HEK293 (cell line): ENCODE results near the gene CD2BP2.

ENCODE experiments used
- CTCF ChIA-PET: fragments of 350-600 bp; formaldehyde crosslinking; extraction: SDS; loops from one replicate; lab custom pipeline; 2021; ENCODE audit warnings: antibody characterized with exemption; lab: Yijun Ruan, JAX
- POLR2A ChIA-PET: fragments of 300-600 bp; formaldehyde crosslinking; extraction: SDS; loops from one replicate; lab custom pipeline; 2020; ENCODE audit warnings: antibody characterized with exemption, inconsistent platforms; lab: Yijun Ruan, JAX
- H3K27ac ChIP-seq: fragments of 200-500 bp; sonication (Bioruptor generic); 2 replicates; pipeline ENCODE4 v1.5.1; 2014; ENCODE audit warnings: low read depth, low read length, control low read depth, inconsistent platforms; ENCODE audit errors: extremely low read depth
- H3K36me3 ChIP-seq, 2 experiments: fragments of 200-500 bp in 1 of 2; sonication (Bioruptor generic) in 1 of 2; 1 replicate in 1 of 2; 2 replicates in 1 of 2; pipeline ENCODE4 v1.5.1; 2014 to 2017; ENCODE audit warnings: inconsistent platforms in 2 of 2, low read length in 2 of 2; ENCODE audit not compliant: control insufficient read depth in 2 of 2, insufficient read depth in 1 of 2
- H3K4me1 ChIP-seq: fragments of 200-500 bp; sonication (Bioruptor generic); 2 replicates; pipeline ENCODE4 v1.5.1; 2014; ENCODE audit warnings: mild to moderate bottlenecking, low read length, inconsistent platforms; ENCODE audit not compliant: control insufficient read depth, insufficient read depth
- H3K4me3 ChIP-seq: 2 replicates; pipeline ENCODE4 v1.5.1; 2011; ENCODE audit warnings: low read depth, mild to moderate bottlenecking, control low read depth, low read length, moderate library complexity
- H3K9me3 ChIP-seq: fragments of 200-500 bp; sonication (Bioruptor generic); 2 replicates; pipeline ENCODE4 v1.5.1; 2014; ENCODE audit warnings: low read depth, low read length, inconsistent platforms; ENCODE audit not compliant: control insufficient read depth, insufficient read depth
- BCL11A ChIP-seq: fragments of 450-650 bp; formaldehyde crosslinking; IDR thresholded peaks from 2 replicates; pipeline ENCODE4 v1.5.1; 2016; ENCODE audit warnings: low read depth, missing biosample characterization, missing genetic modification characterization
- EGR2 ChIP-seq: fragments of 450-650 bp; formaldehyde crosslinking; IDR thresholded peaks from 2 replicates; pipeline ENCODE4 v1.5.1; 2016; ENCODE audit warnings: low read depth, missing biosample characterization, missing genetic modification characterization
- HIC1 ChIP-seq: fragments of 450-650 bp; formaldehyde crosslinking; IDR thresholded peaks from 2 replicates; pipeline ENCODE4 v1.5.1; 2016; ENCODE audit warnings: missing biosample characterization, missing genetic modification characterization
- KLF17 ChIP-seq: fragments of 450-650 bp; formaldehyde crosslinking; IDR thresholded peaks from 2 replicates; pipeline ENCODE4 v1.5.1; 2016; ENCODE audit warnings: missing biosample characterization, missing genetic modification characterization
- MEIS1 ChIP-seq: sonication (generic); formaldehyde crosslinking; IDR thresholded peaks from 2 replicates; pipeline ENCODE4 v1.8.1; 2022; ENCODE audit warnings: missing genetic modification reagents, mild to moderate bottlenecking, borderline replicate concordance
- PBX3 ChIP-seq: sonication (generic); formaldehyde crosslinking; IDR thresholded peaks from 2 replicates; pipeline ENCODE4 v1.8.1; 2022; ENCODE audit warnings: mild to moderate bottlenecking, moderate library complexity, missing genetic modification reagents
- PRDM4 ChIP-seq: fragments of 450-650 bp; formaldehyde crosslinking; IDR thresholded peaks from 2 replicates; pipeline ENCODE4 v1.5.1; 2017; ENCODE audit warnings: missing biosample characterization, missing genetic modification characterization
- ZBTB8A ChIP-seq: fragments of 450-650 bp; formaldehyde crosslinking; IDR thresholded peaks from 2 replicates; pipeline ENCODE4 v1.5.1; 2016; ENCODE audit warnings: missing biosample characterization, missing genetic modification characterization
- ZEB2 ChIP-seq: fragments of 450-650 bp; formaldehyde crosslinking; IDR thresholded peaks from 2 replicates; pipeline ENCODE4 v1.5.1; 2016; ENCODE audit warnings: missing biosample characterization, missing genetic modification characterization
- ZNF18 ChIP-seq: fragments of 450-650 bp; formaldehyde crosslinking; IDR thresholded peaks from 2 replicates; pipeline ENCODE4 v1.5.1; 2016; ENCODE audit warnings: missing biosample characterization, missing genetic modification characterization
- ZNF24 ChIP-seq: fragments of 450-650 bp; formaldehyde crosslinking; IDR thresholded peaks from 2 replicates; pipeline ENCODE4 v1.5.1; 2016; ENCODE audit warnings: missing biosample characterization, missing genetic modification characterization
- ZNF449 ChIP-seq: fragments of 450-650 bp; formaldehyde crosslinking; IDR thresholded peaks from 2 replicates; pipeline ENCODE4 v1.5.1; 2017; ENCODE audit warnings: missing biosample characterization, mild to moderate bottlenecking, missing genetic modification characterization, moderate library complexity
- ZNF518A ChIP-seq: fragments of 450-650 bp; formaldehyde crosslinking; conservative IDR thresholded peaks from 2 replicates; pipeline ENCODE4 v1.5.1; 2016; ENCODE audit warnings: low read depth, missing biosample characterization, missing genetic modification characterization
- ZNF629 ChIP-seq: fragments of 450-650 bp; formaldehyde crosslinking; IDR thresholded peaks from 2 replicates; pipeline ENCODE4 v1.5.1; 2017; ENCODE audit warnings: missing biosample characterization, missing genetic modification characterization
- ZNF692 ChIP-seq: fragments of 450-650 bp; formaldehyde crosslinking; IDR thresholded peaks from 2 replicates; pipeline ENCODE4 v1.5.1; 2016; ENCODE audit warnings: missing biosample characterization, missing genetic modification characterization

The CD2BP2 gene

GRCh38 chr16:30371248-30371816 is 16.2 kb upstream of the CD2BP2 start (continued):
- peak; percentile 30; the same call in 1 of the 2 replicates for TF ChIP-seq ZBTB8A (tag by site-specific recombination)
- peak; percentile 79 for TF ChIP-seq ZNF692 (tag by site-specific recombination)
- TF ChIP-seq ZNF629 (tag by site-specific recombination), result 0 out of 2 replicates have a peak, but pooled peaks have one; percentile 29
- TF ChIP-seq ZNF518A (tag by site-specific recombination), result no peak
- 0 out of 2 replicates have a peak, but pooled peaks have one; percentile 27 for TF ChIP-seq ZNF24 (tag by site-specific recombination)
- peak; percentile 10; the same call in 1 of the 2 replicates for TF ChIP-seq HIC1 (tag by site-specific recombination)
- TF ChIP-seq ZEB2 (tag by site-specific recombination), result peak; percentile 89
- no peak for TF ChIP-seq MEIS1 (CRISPR knock-in tag)
- peak; percentile 56; the same call in 1 of the 2 replicates for TF ChIP-seq KLF17 (tag by site-specific recombination)
- 0 out of 2 replicates have a peak, but pooled peaks have one; percentile 18 for TF ChIP-seq PRDM4 (tag by site-specific recombination)

GRCh38 chr16:30370456-30371247 is 15.5 kb upstream of the CD2BP2 start, which contains the start of gene TBC1D10B:
Gene TBC1D10B (minus strand): TSS chr16:30370494. CDS start chr16:30370183, 311 bp downstream.
- H3K36me3 ChIP-seq, result peaks cover 6 to 18% of the 10 kb centered on the region in 2 experiments; a peak in 2 of 3 replicates
- peaks cover 7% of the 10 kb centered on the region for H3K4me1 ChIP-seq
- H3K27ac ChIP-seq, result peak within 1 kb of the TSS; percentile 78
- ChIA-PET CTCF (interaction anchor here (0.6 to 2.1 kb wide), 12 partner anchors 11 to 305 kb away, joined by 3 to 18 read pairs (median 4); partner anchors contain the start of genes ALDOA, DCTPP1, SEPTIN1 and TBX6), POLR2A (interaction anchor here (0.5 to 4.2 kb wide), 32 partner anchors 9 to 305 kb away, joined by 3 to 60 read pairs (median 5); partner anchors contain the start of genes ALDOA, CD2BP2, CORO1A and DCTPP1)
- peak within 1 kb of the TSS; percentile 74 for H3K4me3 ChIP-seq
- H3K9me3 ChIP-seq, result no peaks in the 10 kb centered on the region
- TF ChIP-seq ZNF18 (tag by site-specific recombination) (no peak), BCL11A (tag by site-specific recombination) (no peak), ZNF449 (tag by site-specific recombination) (no peak), EGR2 (tag by site-specific recombination) (peak; percentile 91), PBX3 (CRISPR knock-in tag) (peak; percentile 97)
